GM10847 (cell line): ENCODE measurements around the gene DENND4A.

Experiments
- POLR2A ChIP-seq: IDR thresholded peaks from 2 replicates; pipeline ENCODE4 v1.6.1; 2011; ENCODE audit not compliant: insufficient read length; ENCODE audit errors: extremely low read depth

The DENND4A gene

DNA sequence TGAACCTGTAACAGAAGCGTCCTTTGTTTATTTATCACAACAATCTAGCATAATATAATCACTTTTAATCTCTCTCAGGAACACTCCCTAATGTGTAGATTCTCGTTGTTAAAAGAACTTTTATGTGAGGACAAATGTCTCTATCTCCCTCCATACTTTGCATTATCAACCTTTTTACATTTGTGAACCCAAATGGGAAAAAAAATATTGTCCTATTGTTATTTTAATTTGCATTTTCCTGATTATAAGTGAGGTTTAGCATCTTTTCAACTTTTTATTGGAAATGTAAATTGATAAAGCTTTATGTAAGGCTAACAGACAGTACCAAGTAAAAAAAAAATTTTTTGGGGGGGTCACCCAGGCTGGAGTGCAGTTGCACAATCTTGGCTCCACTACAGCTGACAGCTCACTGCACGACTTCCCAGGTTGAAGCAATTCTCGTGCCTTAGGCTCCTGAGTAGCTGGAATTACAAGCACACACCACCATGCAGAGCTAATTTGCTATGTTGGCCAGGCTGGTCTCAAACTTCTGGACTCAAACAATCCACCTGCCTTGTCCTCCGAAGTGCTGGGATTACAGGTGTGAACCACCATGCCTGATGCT is 33.0 kb upstream of the DENND4A start:
- no peak for TF ChIP-seq POLR2A

DNA sequence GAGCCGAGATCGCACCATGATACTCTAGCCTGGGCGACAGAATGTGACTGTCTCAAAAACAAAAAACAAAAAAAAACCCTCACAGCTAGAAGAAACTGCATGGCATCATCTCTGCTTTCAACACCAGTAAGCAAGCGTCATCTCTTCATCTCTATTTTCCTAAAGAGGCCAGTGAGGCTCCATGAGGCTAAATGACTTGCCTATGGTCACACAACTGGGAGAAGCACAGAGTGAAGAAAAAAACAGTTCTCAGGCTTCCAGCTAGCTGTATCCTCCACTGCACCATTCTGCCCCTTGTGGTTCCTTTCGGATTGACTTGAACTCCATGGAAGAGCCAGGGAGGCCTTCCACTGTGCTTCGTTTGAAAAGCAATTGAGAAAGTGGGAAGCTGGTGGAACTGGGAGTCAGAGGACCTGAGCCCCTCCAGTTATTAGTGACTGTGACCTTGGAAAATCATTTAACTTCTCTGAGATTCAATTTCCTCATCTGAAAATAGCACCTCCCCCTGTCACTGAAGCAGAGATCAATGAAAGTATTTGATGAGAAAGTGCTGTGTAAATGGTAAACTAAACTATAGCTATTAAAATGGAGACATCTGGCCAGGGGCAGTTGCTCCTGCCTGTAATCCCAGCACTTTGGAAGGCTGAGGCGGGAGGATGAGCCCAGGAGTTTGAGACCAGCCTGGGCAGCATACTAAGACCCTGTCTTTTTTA is 32.1 kb upstream of the DENND4A start:
- TF ChIP-seq POLR2A: no peak

DNA sequence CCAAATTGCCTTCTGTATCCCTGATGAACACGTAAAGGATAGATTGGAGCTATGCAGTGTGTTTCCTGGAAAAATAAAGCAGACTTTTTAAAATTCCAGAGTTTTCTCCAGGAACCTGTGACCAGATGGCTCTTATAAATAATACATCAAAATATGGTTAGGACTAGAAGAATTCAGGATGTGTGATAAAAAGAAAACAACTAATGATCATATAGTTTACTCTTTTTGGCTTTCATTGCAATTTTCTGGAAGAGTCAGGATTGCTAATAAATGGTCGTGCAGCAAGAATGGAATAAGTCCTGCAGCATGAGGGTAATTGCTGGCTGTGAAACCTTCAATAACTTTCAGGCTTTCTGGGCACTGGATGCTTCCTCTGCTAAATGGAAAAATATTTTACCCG is 30.2 kb upstream of the DENND4A start:
- TF ChIP-seq POLR2A: no peak

GRCh38 chr15:65821070-65821469 is 29.0 kb upstream of the DENND4A start:
- TF ChIP-seq POLR2A: no peak

DNA sequence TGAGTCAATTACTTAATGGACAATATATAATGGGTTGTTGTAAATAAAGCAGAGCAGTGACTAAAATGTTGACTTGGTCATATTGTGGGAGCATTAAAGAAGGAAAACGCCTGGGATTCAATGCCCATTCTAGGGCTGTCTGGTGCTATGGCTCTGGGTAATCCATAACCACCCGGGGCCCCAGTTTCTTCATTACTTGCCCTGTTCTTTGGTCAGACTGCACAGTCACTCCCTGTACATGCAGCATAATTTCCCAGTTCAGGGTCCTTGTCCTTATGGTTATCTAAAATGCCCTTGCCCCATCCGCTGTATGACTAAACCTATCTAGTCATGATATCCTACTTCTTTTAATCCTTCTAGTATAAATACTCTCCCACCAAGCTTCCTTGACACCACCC is 27.5 kb upstream of the DENND4A start:
- no peak for TF ChIP-seq POLR2A

GRCh38 chr15:65818927-65819562 is 27.0 kb upstream of the DENND4A start:
- TF ChIP-seq POLR2A: no peak

GRCh38 chr15:65816441-65816840 is 24.3 kb upstream of the DENND4A start:
- no peak for TF ChIP-seq POLR2A

- TF ChIP-seq POLR2A: no peak
Observed at GRCh38 chr15:65812916-65813315, 20.8 kb upstream of the DENND4A start.

DNA sequence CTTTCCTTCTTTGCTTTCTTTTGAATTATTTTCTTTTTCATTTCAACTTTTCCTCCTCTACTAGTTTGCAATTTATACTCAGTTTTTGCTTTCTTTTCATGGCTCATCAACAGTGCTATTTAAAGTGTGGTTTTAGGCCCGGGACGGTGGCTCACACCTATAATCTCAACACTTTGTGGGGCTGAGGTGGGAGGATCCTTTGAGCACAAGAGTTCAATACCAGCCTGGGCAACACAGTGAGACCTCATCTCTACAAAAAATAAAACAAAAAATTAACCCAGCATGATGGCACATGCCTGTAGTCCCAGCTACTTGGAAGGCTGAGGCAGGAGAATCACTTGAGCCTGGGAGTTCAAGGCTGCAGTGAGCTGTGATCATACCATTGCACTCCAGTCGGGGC is 20.4 kb upstream of the DENND4A start:
- TF ChIP-seq POLR2A: no peak

GRCh38 chr15:65811835-65812234 is 19.7 kb upstream of the DENND4A start:
- TF ChIP-seq POLR2A: no peak

DNA sequence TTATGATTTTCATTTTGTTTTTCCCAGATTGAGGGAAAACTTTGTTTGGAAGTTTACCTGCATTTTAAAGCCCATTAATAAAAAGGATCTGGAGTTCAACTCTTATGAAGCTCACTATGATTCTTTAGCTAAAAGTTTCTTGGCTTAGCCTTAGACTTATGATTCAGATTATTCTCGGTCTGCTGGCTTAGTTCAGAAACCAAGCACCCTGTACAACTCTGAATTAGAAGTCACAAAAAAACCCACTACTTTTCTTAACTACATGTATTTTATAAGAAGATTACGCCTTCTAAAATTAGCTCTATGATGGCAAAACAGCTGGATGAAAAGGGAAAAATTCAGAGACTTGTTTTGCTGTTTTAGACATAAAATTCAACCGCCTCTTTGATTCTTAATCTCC is 14.3 kb upstream of the DENND4A start:
- TF ChIP-seq POLR2A: no peak

GRCh38 chr15:65805019-65805745 is 13.1 kb upstream of the DENND4A start:
- TF ChIP-seq POLR2A: no peak

GRCh38 chr15:65804252-65804931 is 12.3 kb upstream of the DENND4A start:
- no peak for TF ChIP-seq POLR2A

DNA sequence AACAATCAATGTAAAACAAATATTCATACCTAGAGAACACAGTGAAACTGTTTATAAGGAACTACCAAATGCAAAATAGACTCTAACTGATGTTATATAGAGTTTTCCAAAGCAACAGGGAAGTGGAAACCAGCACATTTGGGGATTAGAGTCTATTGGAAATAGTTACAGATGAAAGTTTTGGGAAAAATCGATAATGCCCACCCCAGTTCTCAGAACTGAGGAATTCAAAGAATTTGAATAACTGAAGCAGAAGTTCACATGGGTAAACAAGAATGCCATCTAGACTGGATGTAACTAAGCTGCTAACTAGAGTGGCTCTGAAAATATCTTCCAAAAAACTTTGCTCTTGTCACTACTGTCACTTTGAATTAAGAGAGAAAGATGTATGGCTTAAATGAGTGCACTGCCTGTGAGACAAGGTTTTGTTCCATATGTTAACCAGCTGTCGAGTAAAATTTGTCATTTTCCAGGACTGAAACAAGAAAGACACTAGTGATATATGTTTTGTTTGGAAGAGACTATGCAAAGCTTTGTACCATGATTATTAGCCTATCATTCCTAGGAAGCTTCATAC is 9.2 kb upstream of the DENND4A start:
- no peak for TF ChIP-seq POLR2A

DNA sequence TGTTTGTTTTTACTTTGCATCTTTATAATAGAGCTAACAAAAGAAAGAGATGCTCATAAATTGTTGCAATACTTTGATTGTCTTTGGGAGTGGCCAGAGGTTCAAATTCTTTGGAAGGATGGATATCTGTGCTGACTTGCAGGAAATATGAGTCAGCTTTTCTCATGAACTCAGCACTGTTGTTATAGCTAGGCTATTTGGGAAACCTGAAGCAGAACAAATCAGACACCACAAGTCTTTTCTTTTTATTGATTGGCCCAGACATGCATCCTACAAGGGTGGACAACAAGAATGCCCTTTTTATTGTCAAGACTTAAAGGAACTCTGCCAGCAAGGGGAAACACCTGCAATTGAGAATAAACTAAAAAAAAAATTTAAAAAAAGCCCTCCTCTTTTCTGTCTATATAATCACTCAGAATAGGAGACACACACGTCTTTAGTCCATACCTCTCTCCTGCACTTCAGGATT is 4.6 kb upstream of the DENND4A start:
- no peak for TF ChIP-seq POLR2A
